Pancreas (tissue), 10 donors: Measurements from ENCODE around the gene NR6A1. TPM values are rescaled to one million over a fixed set of nuclear protein-coding genes. Genes with fewer than 3 reads are reported as not detected.
A peak's percentile ranks its signal among the peaks of the same experiment; 100 is the strongest.

ENCODE experiments used
- ATAC-seq, 4 donors: fragments of 200-7000 bp; cut with Tn5 transposase; one replicate each; pipeline versions ENCODE4 v1.8.0 to v1.9.1; 2020; ENCODE audit warnings: mild to moderate bottlenecking in 4 of 4, moderate library complexity in 4 of 4
- DNase-seq, 6 donors: peaks; one replicate each; pipeline ENCODE4 v3.0.0-alpha.2; 2020
- FAIRE-seq: peaks from 2 replicates; lab custom pipeline; 2012; peaks lifted over from hg19 to GRCh38; lab: Jason Lieb, UNC
- H3K27ac ChIP-seq, 4 donors: fragments of 200-600 bp; sonication (generic); 1 replicate in 3 of 4; 2 replicates in 1 of 4; pipeline versions ENCODE4 v1.5.0 to v1.8.0; 2020
- H3K27me3 ChIP-seq, 4 donors: fragments of 200-600 bp; one replicate each; pipeline ENCODE4 v1.8.0; 2021
- H3K36me3 ChIP-seq, 3 donors: fragments of 200-600 bp; sonication (generic) in 1 of 3; one replicate each; pipeline versions ENCODE4 v1.5.0 to v1.8.0; 2020 to 2021
- H3K4me1 ChIP-seq, 3 donors: fragments of 200-600 bp; one replicate each; pipeline ENCODE4 v1.8.0; 2021
- H3K4me3 ChIP-seq, 4 donors: fragments of 200-600 bp; sonication (generic) in 2 of 4; one replicate each; pipeline versions ENCODE4 v1.5.0 to v1.8.0; 2020 to 2021
- H3K9me3 ChIP-seq, 4 donors: fragments of 200-600 bp; one replicate each; pipeline ENCODE4 v1.8.0; 2021
- CTCF ChIP-seq, 4 donors: fragments of 200-600 bp; sonication (generic) in 3 of 4; IDR thresholded peaks; one replicate each; pipeline versions ENCODE4 v1.5.0 to v1.8.0; 2021; ENCODE audit warnings: antibody characterized with exemption in 4 of 4
- WGBS, 2 donors: extraction: QIAGEN DNeasy Blood & Tissue Kit; methylation state at CpG; one replicate each; pipeline ENCODE4 v1.1.7; 2013; 5-methylcytosine and 5-hydroxymethylcytosine counted together
- intact Hi-C, 3 donors: fragments of 100-400 bp; cut with DNase I; formaldehyde crosslinking; loops; one replicate each; pipeline versions ENCODE4 v1.11.1 to v1.14.2; 2022
- polyA plus RNA-seq, 2 donors: library from polyadenylated mRNA; stranded (reverse); fragments of 200-250 nt; gene quantifications; one replicate each; pipeline ENCODE4 v1.2.3, GENCODE V29; 2013
- total RNA-seq, 6 donors: library from RNA; stranded (reverse); fragmentation: NEBNext Ultra II Directional in 4 of 6; extraction: Animal tissue kit (Norgen Biotek cat#: 25700) in 4 of 6; gene quantifications; one replicate each; pipeline versions ENCODE4 v1.2.1 to v1.2.4, GENCODE V29; 2021 to 2023
- donor health status: healthy with polysubstance abuse.
- donor health status: DM: no; HTN: no; CAD: no; lungs with moderate emphysema.
- donor health status: DM: no; HTN: no; CAD: no.
- donor health status: control.
- donor health status: control.
- donor health status: Bipolar disorder and iron deficiency.
- donor health status: DM: yes; HTN: yes; CAD: no.
- donor health status: DM: no; HTN: no; CAD: no.
- donor health status: DM: no; HTN: no; CAD: no.
- donor health status: DM: yes; HTN: yes; CAD: no.

Gene NR6A1
- total and polyA plus RNA-seq, 8 donors = 2.1 to 3.9 (median 2.6) TPM

- FAIRE-seq = no peak
- no peaks in the 10 kb centered on the region for H3K36me3 ChIP-seq
- 93 to 98% methylated on average over 2 of the region's 2 CpGs for WGBS, 2 donors
- intact Hi-C loops = no loop called here
- H3K27me3 ChIP-seq = no peaks in the 10 kb centered on the region
- no peaks in the 10 kb centered on the region for H3K9me3 ChIP-seq
- H3K27ac ChIP-seq = peak overlapping the region in 2 of 4 donors; percentile 30 to 53
- ATAC-seq = no peak
- peaks cover 13 to 33% (median 23%) of the 10 kb centered on the region in 3 donors for H3K4me1 ChIP-seq
- no peak for TF ChIP-seq CTCF (IDR thresholded peaks at IDR 0.05)
- no peak for DNase-seq
- no peak overlapping the region for H3K4me3 ChIP-seq
Measured at GRCh38 chr9:124759327-124759726, 11.8 kb downstream of the NR6A1 start.

- Histone ChIP-seq H3K27me3 (no peaks in the 10 kb centered on the region), H3K36me3 (no peaks in the 10 kb centered on the region), H3K9me3 (no peaks in the 10 kb centered on the region), H3K27ac (peak overlapping the region in 2 of 4 donors; percentile 30 to 53), H3K4me1 (peaks cover 13 to 38% (median 23%) of the 10 kb centered on the region in 3 donors), H3K4me3 (no peak overlapping the region)
- FAIRE-seq (no peak), ATAC-seq (no peak), DNase-seq (no peak)
- intact Hi-C loops = no loop called here
- no peak for TF ChIP-seq CTCF (IDR thresholded peaks at IDR 0.05)
Measured at GRCh38 chr9:124758691-124759090, 12.4 kb downstream of the NR6A1 start.

GRCh38 chr9:124758061-124758460 is 13.1 kb downstream of the NR6A1 start:
- H3K27me3 ChIP-seq = no peaks in the 10 kb centered on the region
- TF ChIP-seq CTCF (IDR thresholded peaks at IDR 0.05) = no peak
- FAIRE-seq (no peak), DNase-seq (no peak), ATAC-seq (peak in 3 of 4 donors; percentile 69 to 76 (median 74))
- peak overlapping the region in 2 of 4 donors; percentile 2 for H3K4me3 ChIP-seq
- peak overlapping the region in 2 of 4 donors; percentile 34 to 53 for H3K27ac ChIP-seq
- H3K36me3 ChIP-seq = no peaks in the 10 kb centered on the region
- H3K4me1 ChIP-seq = peaks cover 13 to 38% (median 23%) of the 10 kb centered on the region in 3 donors
- intact Hi-C loops = no loop called here
- no peaks in the 10 kb centered on the region for H3K9me3 ChIP-seq
- WGBS, 2 donors = 17 to 26% methylated on average over 3 of the region's 3 CpGs

GRCh38 chr9:124757616-124758015 is 13.5 kb downstream of the NR6A1 start:
- FAIRE-seq (no peak), DNase-seq (no peak), ATAC-seq (peak in 3 of 4 donors; percentile 41 to 58 (median 45))
- Histone ChIP-seq H3K27ac (peak overlapping the region in 1 of 4 donors; percentile 34), H3K36me3 (no peaks in the 10 kb centered on the region), H3K9me3 (no peaks in the 10 kb centered on the region), H3K4me3 (peak overlapping the region in 2 of 4 donors; percentile 2), H3K27me3 (no peaks in the 10 kb centered on the region), H3K4me1 (peaks cover 10 to 38% (median 23%) of the 10 kb centered on the region in 3 donors)
- intact Hi-C loops = no loop called here
- WGBS, 2 donors = 9% methylated on average over 6 of the region's 6 CpGs
- no peak for TF ChIP-seq CTCF (IDR thresholded peaks at IDR 0.05)

GRCh38 chr9:124756011-124756410 is 15.1 kb downstream of the NR6A1 start:
- DNase-seq = no peak

More at GRCh38 chr9:124756011-124756410, 15.1 kb downstream of the NR6A1 start:
- Histone ChIP-seq H3K36me3 (no peaks in the 10 kb centered on the region), H3K9me3 (no peaks in the 10 kb centered on the region), H3K27me3 (no peaks in the 10 kb centered on the region), H3K4me1 (peaks cover 9 to 38% (median 23%) of the 10 kb centered on the region in 3 donors), H3K27ac (peak overlapping the region in 2 of 4 donors; percentile 6 to 34), H3K4me3 (no peak overlapping the region)
- ATAC-seq (no peak), FAIRE-seq (no peak)
- no peak for TF ChIP-seq CTCF (IDR thresholded peaks at IDR 0.05)
- intact Hi-C loops = no loop called here
- WGBS, 2 donors = 12 to 16% methylated on average over 2 of the region's 2 CpGs
